ENCODE measurements around the gene B4GALNT4. TPM values are rescaled to one million over a fixed set of nuclear protein-coding genes. Genes with fewer than 3 reads are reported as not detected.

B4GALNT4 gene
- total RNA-seq, 1 donor, result 2.2 TPM

- H3K27me3 ChIP-seq (ENCODE audit: insufficient read depth, low read length), result peaks cover 10% of the 10 kb centered on the region
- no peak overlapping the region for H3K27ac ChIP-seq (ENCODE audit: low read depth, low read length)
Observed at GRCh38 chr11:413120-414081, 44.1 kb downstream of the B4GALNT4 start.

GRCh38 chr11:414318-414857, 45.1 kb downstream of the B4GALNT4 start:
- no peak overlapping the region for H3K4me3 ChIP-seq (ENCODE audit: insufficient read depth, low read length)
- H3K27ac ChIP-seq (ENCODE audit: low read depth, low read length), result no peak overlapping the region
- H2AFZ ChIP-seq (ENCODE audit: low read length), result no peak overlapping the region
- no peaks in the 10 kb centered on the region for H4K20me1 ChIP-seq (ENCODE audit: insufficient read depth, low read length)
- no peak for TF ChIP-seq CTCF (IDR thresholded peaks at IDR 0.05; ENCODE audit: extremely low read depth, low read depth, low read length)
- H3K4me1 ChIP-seq (ENCODE audit: insufficient read depth, low read length), result peaks cover 6% of the 10 kb centered on the region
- H3K27me3 ChIP-seq (ENCODE audit: insufficient read depth, low read length), result peaks cover 13% of the 10 kb centered on the region
- no peaks in the 10 kb centered on the region for H3K9me3 ChIP-seq (ENCODE audit: low read depth, low read length)
- H3K79me2 ChIP-seq (ENCODE audit: insufficient read depth, low read length), result no peaks in the 10 kb centered on the region
- H3K4me2 ChIP-seq (ENCODE audit: insufficient read depth, low read length), result no peak overlapping the region
- no peak for DNase-seq (ENCODE audit: insufficient read length, low spot score, missing footprints)
- H3K36me3 ChIP-seq (ENCODE audit: insufficient read depth, low read length), result no peaks in the 10 kb centered on the region

More at GRCh38 chr11:413120-414081, 44.1 kb downstream of the B4GALNT4 start:
- Histone ChIP-seq H3K4me2 (ENCODE audit: insufficient read depth, low read length) (no peak overlapping the region), H3K79me2 (ENCODE audit: insufficient read depth, low read length) (no peaks in the 10 kb centered on the region), H3K4me3 (ENCODE audit: insufficient read depth, low read length) (no peak overlapping the region), H3K36me3 (ENCODE audit: insufficient read depth, low read length) (no peaks in the 10 kb centered on the region), H4K20me1 (ENCODE audit: insufficient read depth, low read length) (no peaks in the 10 kb centered on the region), H2AFZ (ENCODE audit: low read length) (no peak overlapping the region), H3K9me3 (ENCODE audit: low read depth, low read length) (no peaks in the 10 kb centered on the region), H3K4me1 (ENCODE audit: insufficient read depth, low read length) (peaks cover 6% of the 10 kb centered on the region)
- TF ChIP-seq CTCF (IDR thresholded peaks at IDR 0.05; ENCODE audit: extremely low read depth, low read depth, low read length), result no peak
- no peak for DNase-seq (ENCODE audit: insufficient read length, low spot score, missing footprints)

- H3K79me2 ChIP-seq (ENCODE audit: insufficient read depth, low read length), result no peaks in the 10 kb centered on the region
- no peak overlapping the region for H3K27ac ChIP-seq (ENCODE audit: low read depth, low read length)
Observed at GRCh38 chr11:415640-416041, 46.3 kb downstream of the B4GALNT4 start.

More at GRCh38 chr11:415640-416041, 46.3 kb downstream of the B4GALNT4 start:
- Histone ChIP-seq H3K27me3 (ENCODE audit: insufficient read depth, low read length) (peaks cover 15% of the 10 kb centered on the region), H3K9me3 (ENCODE audit: low read depth, low read length) (no peaks in the 10 kb centered on the region), H2AFZ (ENCODE audit: low read length) (no peak overlapping the region), H3K4me1 (ENCODE audit: insufficient read depth, low read length) (peaks cover 6% of the 10 kb centered on the region), H3K4me2 (ENCODE audit: insufficient read depth, low read length) (no peak overlapping the region), H3K4me3 (ENCODE audit: insufficient read depth, low read length) (no peak overlapping the region), H4K20me1 (ENCODE audit: insufficient read depth, low read length) (no peaks in the 10 kb centered on the region), H3K36me3 (ENCODE audit: insufficient read depth, low read length) (no peaks in the 10 kb centered on the region)
- TF ChIP-seq CTCF (IDR thresholded peaks at IDR 0.05; ENCODE audit: extremely low read depth, low read depth, low read length), result no peak
- DNase-seq (ENCODE audit: insufficient read length, low spot score, missing footprints), result no peak
